HG03064 (cell line): ENCODE data around the gene CDK5R2.
"Not testable (repeated sequence)": the region's sequence is repeated elsewhere in the genome, so short reads cannot be mapped to it uniquely, and the experiment has no call there.

Experiments
- ATAC-seq: cut with Tn5 transposase; IDR thresholded peaks from one replicate; pipeline ENCODE4 v1.9.1; 2021; ENCODE audit warnings: low read depth; ENCODE audit not compliant: unreplicated experiment

The CDK5R2 gene

GRCh38 chr2:218959141-218959731 is at the start of gene CDK5R2:
Gene CDK5R2, plus strand, starts transcription at chr2:218959666. Its CDS starts 155 bp downstream, at chr2:218959821.
- ATAC-seq, result peak; percentile 94

DNA sequence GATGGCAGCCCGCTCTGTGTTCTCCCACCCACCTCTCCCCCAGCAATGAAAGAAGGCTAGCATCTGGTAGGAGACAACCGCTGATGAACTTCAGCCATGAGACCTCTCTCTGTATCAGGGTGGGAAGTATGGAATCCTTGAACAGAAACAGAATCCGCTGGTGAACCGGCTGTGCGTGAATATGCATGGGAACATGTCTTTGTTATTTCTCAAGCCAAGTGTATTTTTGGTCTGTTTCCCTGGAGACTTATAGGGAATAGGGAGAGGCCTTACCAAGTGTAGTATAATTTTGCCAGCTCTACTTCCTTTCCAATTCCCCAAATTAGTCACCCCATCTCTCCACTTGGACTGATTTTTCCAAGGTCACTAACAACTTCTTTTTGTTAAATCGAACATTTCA is 48.7 kb upstream of the CDK5R2 start:
- no peak for ATAC-seq

DNA sequence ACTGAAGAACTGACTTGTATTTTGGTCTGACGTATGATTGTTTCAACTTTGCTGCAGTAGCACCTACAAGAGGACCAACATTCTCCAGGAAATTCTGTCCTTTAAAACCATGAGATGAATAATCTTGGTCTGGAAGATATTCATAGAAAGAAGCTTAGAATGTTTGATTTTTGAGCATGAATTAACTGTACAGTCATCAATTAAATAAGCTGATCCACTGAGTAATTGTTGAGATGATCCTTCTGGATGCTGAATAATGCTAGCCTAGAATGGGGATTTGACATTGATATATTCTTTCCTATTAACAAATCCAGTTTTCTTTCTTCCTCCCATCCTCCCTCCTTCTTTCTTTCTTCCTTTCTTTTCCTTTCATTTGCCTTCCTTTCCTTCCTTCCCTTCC is 39.0 kb upstream of the CDK5R2 start:
- ATAC-seq, result no peak

DNA sequence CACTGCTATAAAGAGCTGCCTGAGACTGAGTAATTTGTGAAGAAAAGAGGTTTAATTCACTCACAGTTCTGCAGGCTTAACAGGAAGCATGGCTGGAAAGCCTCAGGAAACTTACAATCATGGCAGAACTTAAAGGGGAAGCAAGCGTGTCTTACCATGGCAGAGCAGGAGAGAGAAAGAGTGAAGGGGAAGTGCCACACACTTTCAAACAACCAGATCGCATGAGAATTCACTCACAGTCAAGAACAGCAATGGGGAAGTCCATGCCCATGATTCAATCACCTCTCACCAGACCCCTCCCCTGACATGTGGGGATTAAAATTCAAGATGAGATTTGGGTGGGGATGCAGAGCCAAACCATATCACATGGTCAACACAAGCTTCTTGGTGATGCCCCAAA is 34.7 kb upstream of the CDK5R2 start:
- ATAC-seq, result no peak

GRCh38 chr2:218925434-218925833 is 34.0 kb upstream of the CDK5R2 start:
- ATAC-seq, result no peak

DNA sequence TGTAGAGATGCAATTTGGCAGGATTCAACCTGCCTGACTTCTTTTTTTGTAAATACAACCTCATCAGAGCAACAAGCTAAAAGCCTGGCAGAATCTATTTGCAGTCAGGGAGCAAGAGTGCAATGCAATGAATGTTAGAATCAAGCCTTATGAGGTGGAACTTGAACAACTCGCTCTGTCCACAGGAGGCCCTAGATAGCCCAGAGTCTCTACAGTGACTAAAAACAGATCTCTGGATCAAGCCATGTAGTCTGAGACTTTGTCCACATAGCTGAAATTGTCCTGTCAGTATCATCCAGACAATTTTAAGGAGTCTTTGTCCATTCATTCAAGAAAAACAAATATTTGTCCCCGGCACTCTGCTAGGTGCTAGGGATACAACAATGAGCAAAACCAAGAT is 32.0 kb upstream of the CDK5R2 start:
- ATAC-seq, result no peak

GRCh38 chr2:218927876-218928275 is 31.6 kb upstream of the CDK5R2 start:
- no peak for ATAC-seq

- ATAC-seq, result not testable (repeated sequence)
These were observed 29.0 kb upstream of the CDK5R2 start for GRCh38 chr2:218930488-218930887.

DNA sequence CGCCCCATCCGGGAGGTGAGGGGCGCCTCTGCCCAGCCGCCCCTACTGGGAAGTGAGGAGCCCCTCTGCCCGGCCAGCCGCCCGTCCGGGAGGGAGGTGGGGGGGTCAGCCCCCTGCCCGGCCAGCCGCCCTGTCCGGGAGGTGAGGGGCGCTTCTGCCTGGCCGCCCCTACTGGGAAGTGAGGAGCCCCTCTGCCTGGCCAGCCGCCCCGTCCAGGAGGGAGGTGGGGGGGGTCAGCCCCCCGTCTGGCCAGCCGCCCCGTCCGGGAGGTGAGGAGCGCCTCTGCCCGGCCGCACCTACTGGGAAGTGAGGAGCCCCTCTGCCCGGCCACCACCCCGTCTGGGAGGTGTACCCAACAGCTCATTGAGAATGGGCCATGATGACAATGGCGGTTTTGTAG is 27.7 kb upstream of the CDK5R2 start:
- not testable (repeated sequence) for ATAC-seq

DNA sequence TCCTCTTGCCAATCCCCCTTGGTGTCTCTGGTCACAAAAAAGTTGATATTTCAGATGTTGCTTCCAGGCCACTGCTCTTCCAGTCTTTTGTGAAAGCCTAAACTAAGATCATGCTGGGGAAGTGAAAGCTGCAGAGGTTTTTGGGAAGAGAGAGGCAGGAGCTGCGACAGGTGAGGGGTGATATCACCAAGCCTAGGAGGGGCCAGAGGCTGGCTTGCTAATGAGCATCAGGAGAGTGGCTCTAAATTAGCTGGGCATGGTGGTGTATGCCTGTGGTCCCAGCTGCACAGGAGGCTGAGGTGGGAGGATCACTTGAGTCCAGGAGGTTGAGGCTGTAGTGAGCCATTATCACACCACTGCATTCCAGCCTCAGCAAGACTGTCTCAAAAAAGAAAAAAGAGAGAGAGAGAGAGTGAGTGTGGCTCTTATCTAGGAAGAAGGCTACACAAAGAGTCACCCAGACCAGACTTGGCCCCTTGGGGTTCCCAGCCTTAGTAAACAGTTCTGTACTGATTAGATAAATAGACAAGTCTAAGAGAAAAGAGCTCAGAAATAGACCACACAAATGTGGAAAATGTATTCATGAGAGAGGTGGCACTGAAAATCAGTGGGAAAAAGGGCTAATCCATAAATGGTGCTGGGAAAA is 14.6 kb upstream of the CDK5R2 start:
- ATAC-seq, result no peak

- no peak for ATAC-seq
These were observed 12.8 kb upstream of the CDK5R2 start for GRCh38 chr2:218946621-218947020.

- ATAC-seq, result no peak
These were observed 7.3 kb upstream of the CDK5R2 start for GRCh38 chr2:218952160-218952559.

GRCh38 chr2:218953366-218953954 is 6.0 kb upstream of the CDK5R2 start:
- no peak for ATAC-seq

DNA sequence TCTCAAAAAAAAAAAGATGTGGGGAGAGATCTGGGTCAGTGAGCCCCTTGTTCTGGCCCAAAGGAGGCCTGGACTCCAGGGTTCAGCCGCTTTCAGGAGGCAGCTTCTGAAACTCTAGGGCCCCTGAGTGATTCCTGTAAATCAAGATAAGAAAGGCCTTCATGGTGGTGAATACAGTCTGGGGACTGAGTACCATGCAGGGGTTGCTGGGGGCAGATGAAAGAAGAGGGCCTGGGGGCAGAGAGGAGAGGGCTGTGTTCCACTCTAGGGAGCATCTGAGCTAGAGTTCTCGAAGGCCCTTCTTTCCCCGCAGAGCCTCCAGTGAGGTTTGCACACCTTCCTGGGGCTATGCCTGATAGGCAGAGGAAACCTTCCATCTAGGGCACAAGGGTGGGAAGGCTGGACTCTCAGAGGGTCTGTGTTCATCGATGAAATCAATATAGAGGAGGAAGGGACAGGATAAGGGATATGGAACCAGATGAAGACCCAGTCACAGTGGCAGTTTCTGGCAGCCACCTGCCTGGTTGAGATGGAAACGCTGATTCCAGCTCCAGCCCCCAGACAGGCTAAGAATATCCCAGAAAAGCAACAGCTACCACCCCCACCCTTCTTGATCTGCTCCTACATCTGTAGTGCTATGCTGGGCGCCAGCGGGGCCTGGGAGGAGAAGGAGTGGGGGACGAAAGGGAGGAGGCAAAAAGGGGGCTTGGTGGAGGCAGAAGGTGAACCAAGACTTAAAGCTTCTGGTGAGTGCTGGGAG is 4.7 kb upstream of the CDK5R2 start:
- ATAC-seq, result no peak

GRCh38 chr2:218956039-218956438 is 3.4 kb upstream of the CDK5R2 start:
- no peak for ATAC-seq

DNA sequence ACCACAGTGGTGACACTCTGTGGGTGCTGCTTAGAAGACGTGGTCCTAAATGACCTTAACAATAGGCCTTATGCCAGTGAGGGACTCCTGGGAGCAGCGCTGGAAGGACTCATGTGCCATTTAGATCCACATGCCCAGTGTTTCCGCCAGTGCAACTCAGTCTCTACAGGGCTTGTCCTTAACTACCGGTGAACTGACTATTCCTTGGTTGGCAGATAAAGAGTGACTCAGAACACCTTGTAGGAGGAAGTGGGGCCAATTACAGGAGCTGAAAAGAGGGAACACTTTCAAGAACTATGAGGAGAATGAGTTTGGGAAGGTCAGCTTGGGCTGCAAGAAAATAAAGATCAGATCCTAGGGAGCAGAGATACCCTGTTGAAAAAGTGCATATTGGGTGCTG is 1.8 kb upstream of the CDK5R2 start:
- no peak for ATAC-seq

- no peak for ATAC-seq
These were observed 1.2 kb upstream of the CDK5R2 start for GRCh38 chr2:218958276-218958675.

DNA sequence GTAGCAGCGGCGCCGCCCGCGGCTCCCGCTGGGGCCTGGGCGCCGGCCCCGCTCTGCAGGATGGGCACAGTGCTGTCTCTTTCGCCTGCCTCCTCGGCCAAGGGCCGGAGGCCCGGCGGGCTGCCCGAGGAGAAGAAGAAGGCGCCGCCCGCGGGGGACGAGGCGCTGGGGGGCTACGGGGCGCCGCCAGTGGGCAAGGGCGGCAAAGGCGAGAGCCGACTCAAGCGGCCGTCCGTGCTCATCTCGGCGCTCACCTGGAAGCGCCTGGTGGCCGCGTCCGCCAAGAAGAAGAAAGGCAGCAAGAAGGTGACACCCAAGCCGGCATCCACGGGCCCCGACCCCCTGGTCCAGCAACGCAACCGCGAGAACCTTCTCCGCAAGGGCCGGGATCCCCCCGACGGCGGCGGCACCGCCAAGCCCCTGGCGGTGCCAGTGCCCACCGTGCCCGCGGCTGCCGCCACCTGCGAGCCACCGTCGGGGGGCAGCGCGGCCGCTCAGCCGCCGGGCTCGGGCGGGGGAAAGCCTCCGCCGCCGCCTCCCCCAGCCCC is 369 bp downstream of the CDK5R2 start:
- ATAC-seq, result no peak

- no peak for ATAC-seq
These were observed 1.1 kb downstream of the CDK5R2 start for GRCh38 chr2:218960309-218961165.

DNA sequence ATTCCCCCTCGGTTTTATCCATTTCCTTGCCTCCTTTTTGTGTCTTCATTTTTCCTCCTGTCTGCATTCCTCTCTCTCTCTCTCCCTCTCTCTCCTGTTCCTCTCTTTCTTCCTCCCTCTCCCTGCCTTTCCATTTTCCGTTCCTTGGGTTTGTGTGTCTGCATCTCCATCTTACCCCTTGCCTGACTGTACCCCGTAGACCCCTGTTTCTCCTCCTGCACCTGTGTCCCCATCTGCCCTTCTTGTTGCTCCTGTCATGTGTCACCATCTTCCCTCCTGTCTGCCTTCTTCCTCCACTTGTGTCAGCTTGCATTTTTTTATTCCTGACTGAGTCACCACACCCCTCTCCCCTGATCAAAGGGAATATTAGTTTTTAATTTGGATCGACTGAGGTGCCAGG is 1.8 kb downstream of the CDK5R2 start:
- no peak for ATAC-seq
